Stimulated activated CD8-positive, alpha-beta memory T cell treated with anti-CD3 and anti-CD28 coated beads, Interleukin-12 subunit alpha, Interleukin-12 subunit beta, amount 100 ng/mL, for 4 hours (primary cell): Measurements from ENCODE around the gene NFIA.

Source experiments
- DNase-seq: peaks from one replicate; pipeline ENCODE4 v3.0.0-alpha.2; 2020; ENCODE audit warnings: low read depth

The NFIA gene

GRCh38 chr1:61152469-61153105 lies 70.2 kb downstream of the NFIA start:
- DNase-seq: no peak

- DNase-seq: no peak
These were observed 74.5 kb downstream of the NFIA start for GRCh38 chr1:61156576-61157467.

- DNase-seq: no peak
These were observed 75.2 kb downstream of the NFIA start for GRCh38 chr1:61157468-61157987.

- no peak for DNase-seq
These were observed 76.2 kb downstream of the NFIA start for GRCh38 chr1:61158591-61158990.

GRCh38 chr1:61160526-61160925 lies 78.2 kb downstream of the NFIA start:
- DNase-seq: no peak

- no peak for DNase-seq
These were observed 80.3 kb downstream of the NFIA start for GRCh38 chr1:61162520-61163258.

- no peak for DNase-seq
These were observed 81.0 kb downstream of the NFIA start for GRCh38 chr1:61163355-61163754.

- DNase-seq: no peak
These were observed 83.0 kb downstream of the NFIA start for GRCh38 chr1:61165402-61165801.

GRCh38 chr1:61167309-61167708 lies 84.9 kb downstream of the NFIA start:
- no peak for DNase-seq

- no peak for DNase-seq
These were observed 86.7 kb downstream of the NFIA start for GRCh38 chr1:61169045-61169444.

GRCh38 chr1:61169634-61170033 lies 87.3 kb downstream of the NFIA start:
- no peak for DNase-seq

GRCh38 chr1:61170328-61171238 lies 88.2 kb downstream of the NFIA start:
- no peak for DNase-seq

- DNase-seq: no peak
These were observed 89.0 kb downstream of the NFIA start for GRCh38 chr1:61171346-61171745.

- DNase-seq: no peak
These were observed 89.6 kb downstream of the NFIA start for GRCh38 chr1:61171974-61172373.

GRCh38 chr1:61173118-61173517 lies 90.8 kb downstream of the NFIA start:
- DNase-seq: no peak

GRCh38 chr1:61174060-61174795 lies 91.9 kb downstream of the NFIA start:
- no peak for DNase-seq

- DNase-seq: no peak
These were observed 93.6 kb downstream of the NFIA start for GRCh38 chr1:61175976-61176375.

- no peak for DNase-seq
These were observed 99.0 kb downstream of the NFIA start for GRCh38 chr1:61181067-61182038.

GRCh38 chr1:61182049-61182448 lies 99.7 kb downstream of the NFIA start:
- DNase-seq: no peak

- DNase-seq: no peak
These were observed 100.1 kb downstream of the NFIA start for GRCh38 chr1:61182480-61182879.
